Loucy (cell line): Measurements from ENCODE around the gene SQSTM1.

Source experiments
- H2AFZ ChIP-seq: fragments of 200-600 bp; sonication (generic); 2 replicates; pipeline ENCODE4 v1.6.0; 2016; ENCODE audit warnings: antibody characterized with exemption, mild to moderate bottlenecking, low read length, moderate library complexity
- H3F3A ChIP-seq: fragments of 200-600 bp; 2 replicates; pipeline ENCODE4 v1.6.0; 2016; ENCODE audit warnings: antibody characterized with exemption, low read depth, mild to moderate bottlenecking
- H3K27me3 ChIP-seq: fragments of 200-600 bp; sonication (generic); 2 replicates; pipeline ENCODE4 v1.6.1; 2014; ENCODE audit warnings: low read length, mild to moderate bottlenecking; ENCODE audit not compliant: insufficient read depth, poor library complexity, severe bottlenecking
- H3K36me3 ChIP-seq: fragments of 200-600 bp; sonication (generic); 2 replicates; pipeline ENCODE4 v1.6.1; 2016; ENCODE audit warnings: low read length; ENCODE audit not compliant: insufficient read depth
- H3K4me1 ChIP-seq: fragments of 200-600 bp; sonication (generic); 2 replicates; pipeline ENCODE4 v1.5.1; 2014; ENCODE audit warnings: low read length, mild to moderate bottlenecking; ENCODE audit not compliant: insufficient read depth, poor library complexity, severe bottlenecking
- H3K4me2 ChIP-seq: fragments of 200-600 bp; sonication (generic); 2 replicates; pipeline ENCODE4 v1.6.0; 2014; ENCODE audit warnings: antibody characterized with exemption, low read length, low read depth, mild to moderate bottlenecking; ENCODE audit not compliant: poor library complexity, severe bottlenecking
- H3K4me3 ChIP-seq: fragments of 200-600 bp; sonication (generic); 2 replicates; pipeline ENCODE4 v1.5.1; 2014; ENCODE audit warnings: low read length, mild to moderate bottlenecking, mixed read lengths; ENCODE audit not compliant: poor library complexity, severe bottlenecking
- H3K79me2 ChIP-seq: fragments of 200-600 bp; sonication (generic); 2 replicates; pipeline ENCODE4 v1.6.1; 2014; ENCODE audit warnings: low read length; ENCODE audit not compliant: insufficient read depth
- H3K9ac ChIP-seq: fragments of 200-600 bp; sonication (generic); 2 replicates; pipeline ENCODE4 v1.6.0; 2014; ENCODE audit warnings: mild to moderate bottlenecking, low read depth, low read length, moderate library complexity; ENCODE audit not compliant: poor library complexity, severe bottlenecking
- H3K9me2 ChIP-seq: fragments of 200-600 bp; sonication (generic); replicated peaks from 2 replicates; pipeline ENCODE4 v1.6.1; 2016; ENCODE audit warnings: low read depth, low read length, mixed read lengths
- H3K9me3 ChIP-seq: fragments of 200-600 bp; sonication (generic); 2 replicates; pipeline ENCODE4 v1.6.1; 2014; ENCODE audit warnings: mild to moderate bottlenecking, antibody characterized with exemption, low read length, low read depth; ENCODE audit not compliant: insufficient read depth
- H4K20me1 ChIP-seq: fragments of 200-600 bp; sonication (generic); 2 replicates; pipeline ENCODE4 v1.6.0; 2014; ENCODE audit warnings: antibody characterized with exemption, low read length, mild to moderate bottlenecking; ENCODE audit not compliant: insufficient read depth, poor library complexity, severe bottlenecking
- EZH2phosphoT487 ChIP-seq: fragments of 200-600 bp; IDR thresholded peaks from 2 replicates; pipeline ENCODE4 v1.6.1; 2018; ENCODE audit warnings: antibody characterized with exemption, mild to moderate bottlenecking, moderate library complexity, borderline replicate concordance
- TF ChIP-seq, protein P1 (sequence below): fragments of 200-600 bp; sonication (generic); conservative IDR thresholded peaks from 2 replicates; pipeline ENCODE4 v1.5.1; 2014; ENCODE audit warnings: mild to moderate bottlenecking, antibody characterized with exemption, low read length

SQSTM1 gene

GRCh38 chr5:179820483-179821297 is at the start of gene SQSTM1:
Gene SQSTM1 (plus strand): TSS chr5:179820905. CDS start chr5:179820937, 32 bp downstream.
- peaks cover 12% of the 10 kb centered on the region for H3K4me1 ChIP-seq
- peaks cover 13% of the 10 kb centered on the region; the same call in 1 of the 2 replicates for H3K79me2 ChIP-seq

GRCh38 chr5:179771311-179771895 is 49.3 kb upstream of the SQSTM1 start:
- TF ChIP-seq EZH2phosphoT487: no peak
- TF ChIP-seq, protein P1, sequence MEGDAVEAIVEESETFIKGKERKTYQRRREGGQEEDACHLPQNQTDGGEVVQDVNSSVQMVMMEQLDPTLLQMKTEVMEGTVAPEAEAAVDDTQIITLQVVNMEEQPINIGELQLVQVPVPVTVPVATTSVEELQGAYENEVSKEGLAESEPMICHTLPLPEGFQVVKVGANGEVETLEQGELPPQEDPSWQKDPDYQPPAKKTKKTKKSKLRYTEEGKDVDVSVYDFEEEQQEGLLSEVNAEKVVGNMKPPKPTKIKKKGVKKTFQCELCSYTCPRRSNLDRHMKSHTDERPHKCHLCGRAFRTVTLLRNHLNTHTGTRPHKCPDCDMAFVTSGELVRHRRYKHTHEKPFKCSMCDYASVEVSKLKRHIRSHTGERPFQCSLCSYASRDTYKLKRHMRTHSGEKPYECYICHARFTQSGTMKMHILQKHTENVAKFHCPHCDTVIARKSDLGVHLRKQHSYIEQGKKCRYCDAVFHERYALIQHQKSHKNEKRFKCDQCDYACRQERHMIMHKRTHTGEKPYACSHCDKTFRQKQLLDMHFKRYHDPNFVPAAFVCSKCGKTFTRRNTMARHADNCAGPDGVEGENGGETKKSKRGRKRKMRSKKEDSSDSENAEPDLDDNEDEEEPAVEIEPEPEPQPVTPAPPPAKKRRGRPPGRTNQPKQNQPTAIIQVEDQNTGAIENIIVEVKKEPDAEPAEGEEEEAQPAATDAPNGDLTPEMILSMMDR: no peak
- Histone ChIP-seq H2AFZ (no peak overlapping the region), H3K4me1 (no peaks in the 10 kb centered on the region), H3K9ac (no peak overlapping the region), H3K4me3 (no peak overlapping the region), H3K79me2 (no peaks in the 10 kb centered on the region; the same call in 1 of the 2 replicates), H3K4me2 (no peak overlapping the region), H3F3A (no peaks in the 10 kb centered on the region), H4K20me1 (no peaks in the 10 kb centered on the region), H3K36me3 (peaks cover 66% of the 10 kb centered on the region; the same call in 1 of the 2 replicates), H3K9me3 (no peaks in the 10 kb centered on the region), H3K27me3 (no peaks in the 10 kb centered on the region), H3K9me2 (no peaks in the 10 kb centered on the region)

More at GRCh38 chr5:179820483-179821297, at the start of gene SQSTM1:
- Histone ChIP-seq H3K36me3 (no peaks in the 10 kb centered on the region), H4K20me1 (peaks cover 8% of the 10 kb centered on the region), H3K9ac (peak within 1 kb of the TSS; percentile 82), H3K9me3 (no peaks in the 10 kb centered on the region), H3K27me3 (no peaks in the 10 kb centered on the region), H3K9me2 (no peaks in the 10 kb centered on the region), H2AFZ (no peak within 1 kb of the TSS), H3F3A (no peaks in the 10 kb centered on the region), H3K4me2 (peak within 1 kb of the TSS; percentile 73), H3K4me3 (peak within 1 kb of the TSS; percentile 79)
- TF ChIP-seq, protein P1: no peak
- no peak for TF ChIP-seq EZH2phosphoT487

GRCh38 chr5:179772351-179772750 is 48.4 kb upstream of the SQSTM1 start:
- H3K9ac ChIP-seq: no peak overlapping the region
- no peaks in the 10 kb centered on the region for H4K20me1 ChIP-seq
- H3K4me3 ChIP-seq: no peak overlapping the region
- H3F3A ChIP-seq: no peaks in the 10 kb centered on the region
- no peaks in the 10 kb centered on the region for H3K4me1 ChIP-seq
- peaks cover 57% of the 10 kb centered on the region; the same call in 1 of the 2 replicates for H3K36me3 ChIP-seq
- H3K9me2 ChIP-seq: no peaks in the 10 kb centered on the region
- no peak overlapping the region for H2AFZ ChIP-seq
- TF ChIP-seq EZH2phosphoT487: no peak
- H3K9me3 ChIP-seq: no peaks in the 10 kb centered on the region
- no peak overlapping the region for H3K4me2 ChIP-seq
- no peaks in the 10 kb centered on the region for H3K27me3 ChIP-seq
- no peaks in the 10 kb centered on the region for H3K79me2 ChIP-seq
